Non-pigmented ciliary epithelial cell (primary cell): Measurements from ENCODE around the gene MGAT4A.

Experiments used
- DNase-seq: peaks from one replicate; pipeline ENCODE4 v3.0.0-alpha.2; 2010; ENCODE audit warnings: low read depth

MGAT4A gene

GRCh38 chr2:98658816-98659490, 72.0 kb downstream of the MGAT4A start:
- no peak for DNase-seq

GRCh38 chr2:98656800-98657199, 74.1 kb downstream of the MGAT4A start:
- no peak for DNase-seq

GRCh38 chr2:98654699-98655495, 76.0 kb downstream of the MGAT4A start:
- DNase-seq = no peak

GRCh38 chr2:98650998-98651397, 79.9 kb downstream of the MGAT4A start:
- no peak for DNase-seq

GRCh38 chr2:98649992-98650375, 80.9 kb downstream of the MGAT4A start:
- DNase-seq = no peak

GRCh38 chr2:98649135-98649991, 81.6 kb downstream of the MGAT4A start:
- DNase-seq = peak; percentile 38

- no peak for DNase-seq
These were observed 82.5 kb downstream of the MGAT4A start for GRCh38 chr2:98648451-98648850.

GRCh38 chr2:98647636-98648035, 83.3 kb downstream of the MGAT4A start:
- DNase-seq = no peak

- DNase-seq = peak; percentile 4
These were observed 87.3 kb downstream of the MGAT4A start for GRCh38 chr2:98643496-98644100.

- no peak for DNase-seq
These were observed 93.4 kb downstream of the MGAT4A start for GRCh38 chr2:98637401-98638147.

GRCh38 chr2:98634406-98635092, 96.4 kb downstream of the MGAT4A start:
- no peak for DNase-seq

GRCh38 chr2:98632351-98632750, 98.6 kb downstream of the MGAT4A start:
- DNase-seq = no peak

- DNase-seq = no peak
These were observed 107.3 kb downstream of the MGAT4A start for GRCh38 chr2:98623657-98624056.

GRCh38 chr2:98617149-98617548, 113.8 kb downstream of the MGAT4A start:
- DNase-seq = no peak

GRCh38 chr2:98615481-98615880, 115.5 kb downstream of the MGAT4A start:
- DNase-seq = no peak

- no peak for DNase-seq
These were observed 116.8 kb downstream of the MGAT4A start for GRCh38 chr2:98614024-98614739.

GRCh38 chr2:98608962-98609604, 121.8 kb downstream of the MGAT4A start:
- DNase-seq = no peak

- DNase-seq = peak; percentile 36
These were observed 122.6 kb downstream of the MGAT4A start, which contains the start of the genes COA5 and UNC50 for GRCh38 chr2:98608116-98608961. TSS of gene COA5 (minus strand) at chr2:98608512. CDS start at chr2:98608405, 107 bp downstream. TSS of gene UNC50 (plus strand) at chr2:98608589. CDS start at chr2:98609760, 1,171 bp downstream.

GRCh38 chr2:98607741-98608115, 123.2 kb downstream of the MGAT4A start:
- no peak for DNase-seq
